HEK293 (cell line): ENCODE data around the gene TASP1.
"Not testable (repeated sequence)": the region's sequence is repeated elsewhere in the genome, so short reads cannot be mapped to it uniquely, and the experiment has no call there.

ENCODE experiments used
- CTCF ChIA-PET: fragments of 350-600 bp; formaldehyde crosslinking; extraction: SDS; loops from one replicate; lab custom pipeline; 2021; ENCODE audit warnings: antibody characterized with exemption; lab: Yijun Ruan, JAX
- POLR2A ChIA-PET: fragments of 300-600 bp; formaldehyde crosslinking; extraction: SDS; loops from one replicate; lab custom pipeline; 2020; ENCODE audit warnings: antibody characterized with exemption, inconsistent platforms; lab: Yijun Ruan, JAX
- H3K27ac ChIP-seq: fragments of 200-500 bp; sonication (Bioruptor generic); 2 replicates; pipeline ENCODE4 v1.5.1; 2014; ENCODE audit warnings: low read depth, low read length, control low read depth, inconsistent platforms; ENCODE audit errors: extremely low read depth
- H3K36me3 ChIP-seq, 2 experiments: fragments of 200-500 bp in 1 of 2; sonication (Bioruptor generic) in 1 of 2; 1 replicate in 1 of 2; 2 replicates in 1 of 2; pipeline ENCODE4 v1.5.1; 2014 to 2017; ENCODE audit warnings: inconsistent platforms in 2 of 2, low read length in 2 of 2; ENCODE audit not compliant: control insufficient read depth in 2 of 2, insufficient read depth in 1 of 2
- H3K4me1 ChIP-seq: fragments of 200-500 bp; sonication (Bioruptor generic); 2 replicates; pipeline ENCODE4 v1.5.1; 2014; ENCODE audit warnings: mild to moderate bottlenecking, low read length, inconsistent platforms; ENCODE audit not compliant: control insufficient read depth, insufficient read depth
- H3K4me3 ChIP-seq: 2 replicates; pipeline ENCODE4 v1.5.1; 2011; ENCODE audit warnings: low read depth, mild to moderate bottlenecking, control low read depth, low read length, moderate library complexity
- H3K9me3 ChIP-seq: fragments of 200-500 bp; sonication (Bioruptor generic); 2 replicates; pipeline ENCODE4 v1.5.1; 2014; ENCODE audit warnings: low read depth, low read length, inconsistent platforms; ENCODE audit not compliant: control insufficient read depth, insufficient read depth
- BCL11A ChIP-seq: fragments of 450-650 bp; formaldehyde crosslinking; IDR thresholded peaks from 2 replicates; pipeline ENCODE4 v1.5.1; 2016; ENCODE audit warnings: low read depth, missing biosample characterization, missing genetic modification characterization
- TRIM28 ChIP-seq: IDR thresholded peaks from 2 replicates; pipeline ENCODE4 v1.6.1; 2011; ENCODE audit warnings: low read length, control low read depth, borderline replicate concordance
- YY1 ChIP-seq: fragments of 450-650 bp; formaldehyde crosslinking; IDR thresholded peaks from 2 replicates; pipeline ENCODE4 v1.5.1; 2018; ENCODE audit warnings: missing biosample characterization, missing genetic modification characterization
- ZBTB20 ChIP-seq: fragments of 450-650 bp; formaldehyde crosslinking; IDR thresholded peaks from 2 replicates; pipeline ENCODE4 v1.5.1; 2016; ENCODE audit warnings: missing biosample characterization, missing genetic modification characterization
- ZFP41 ChIP-seq: fragments of 450-650 bp; formaldehyde crosslinking; IDR thresholded peaks from 2 replicates; pipeline ENCODE4 v1.5.1; 2016; ENCODE audit warnings: missing biosample characterization, missing genetic modification characterization, borderline replicate concordance
- ZNF133 ChIP-seq: fragments of 450-650 bp; formaldehyde crosslinking; IDR thresholded peaks from 2 replicates; pipeline ENCODE4 v1.5.1; 2016; ENCODE audit warnings: missing biosample characterization, missing genetic modification characterization
- ZNF140 ChIP-seq: fragments of 450-650 bp; formaldehyde crosslinking; IDR thresholded peaks from 2 replicates; pipeline ENCODE4 v1.5.1; 2016; ENCODE audit warnings: missing biosample characterization, missing genetic modification characterization
- ZNF174 ChIP-seq: fragments of 450-650 bp; formaldehyde crosslinking; IDR thresholded peaks from 2 replicates; pipeline ENCODE4 v1.5.0; 2017; ENCODE audit warnings: missing biosample characterization, mild to moderate bottlenecking, missing genetic modification characterization
- ZNF19 ChIP-seq: fragments of 450-650 bp; formaldehyde crosslinking; IDR thresholded peaks from 2 replicates; pipeline ENCODE4; 2016; ENCODE audit warnings: missing biosample characterization, missing genetic modification characterization, low read depth
- ZNF248 ChIP-seq: fragments of 450-650 bp; formaldehyde crosslinking; IDR thresholded peaks from 2 replicates; pipeline ENCODE4 v1.5.1; 2017; ENCODE audit warnings: missing biosample characterization, missing genetic modification characterization
- ZNF311 ChIP-seq: fragments of 450-650 bp; formaldehyde crosslinking; IDR thresholded peaks from 2 replicates; pipeline ENCODE4 v1.5.1; 2017; ENCODE audit warnings: missing biosample characterization, missing genetic modification characterization, borderline replicate concordance
- ZNF366 ChIP-seq: fragments of 450-650 bp; formaldehyde crosslinking; conservative IDR thresholded peaks from 2 replicates; pipeline ENCODE4 v1.5.1; 2016; ENCODE audit warnings: missing biosample characterization, missing genetic modification characterization
- ZNF548 ChIP-seq: fragments of 450-650 bp; formaldehyde crosslinking; IDR thresholded peaks from 2 replicates; pipeline ENCODE4 v1.5.1; 2016; ENCODE audit warnings: missing biosample characterization, missing genetic modification characterization
- ZNF629 ChIP-seq: fragments of 450-650 bp; formaldehyde crosslinking; IDR thresholded peaks from 2 replicates; pipeline ENCODE4 v1.5.1; 2017; ENCODE audit warnings: missing biosample characterization, missing genetic modification characterization
- ZNF785 ChIP-seq: fragments of 450-650 bp; formaldehyde crosslinking; IDR thresholded peaks from 2 replicates; pipeline ENCODE4 v1.5.1; 2016; ENCODE audit warnings: missing biosample characterization, missing genetic modification characterization
- TF ChIP-seq, protein P1 (sequence below): fragments of 450-650 bp; formaldehyde crosslinking; IDR thresholded peaks from 2 replicates; pipeline ENCODE4 v1.5.1; 2017; ENCODE audit warnings: missing biosample characterization, missing genetic modification characterization
- TF ChIP-seq, protein P2 (sequence below): fragments of 450-650 bp; formaldehyde crosslinking; IDR thresholded peaks from 2 replicates; pipeline ENCODE4 v1.5.1; 2016; ENCODE audit warnings: missing biosample characterization, missing genetic modification characterization
- TF ChIP-seq, protein P3 (sequence below): fragments of 450-650 bp; formaldehyde crosslinking; IDR thresholded peaks from 2 replicates; pipeline ENCODE4 v1.5.0; 2017; ENCODE audit warnings: missing biosample characterization, missing genetic modification characterization, borderline replicate concordance
- TF ChIP-seq, protein P4 (sequence below): fragments of 450-650 bp; formaldehyde crosslinking; IDR thresholded peaks from 2 replicates; pipeline ENCODE4 v1.5.1; 2016; ENCODE audit warnings: missing biosample characterization, missing genetic modification characterization, low read depth

The TASP1 gene

DNA sequence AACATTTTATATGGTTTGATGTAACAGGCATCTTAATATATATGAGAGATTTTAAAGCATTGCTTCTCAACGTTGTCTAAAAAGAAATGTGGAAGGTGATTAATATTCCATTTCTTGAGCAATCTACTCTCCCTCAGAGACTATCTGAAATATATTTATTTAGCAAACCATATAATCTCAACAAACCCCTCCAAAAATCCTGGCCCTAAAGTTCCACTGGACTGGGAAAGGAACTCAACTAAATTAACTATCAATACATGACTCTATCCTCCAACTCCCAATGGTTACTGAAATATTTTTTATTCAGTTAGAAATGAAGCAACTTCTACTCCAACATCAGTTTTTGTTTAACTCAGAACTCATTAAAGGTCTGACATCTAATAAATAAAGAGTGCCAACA is 6.3 kb downstream of the TASP1 start:
- Histone ChIP-seq H3K9me3 (no peaks in the 10 kb centered on the region), H3K36me3 (peaks cover 6 to 8% of the 10 kb centered on the region in 2 experiments; a peak in 2 of 3 replicates), H3K4me3 (no peak overlapping the region), H3K4me1 (no peaks in the 10 kb centered on the region), H3K27ac (no peak overlapping the region)
- ChIA-PET CTCF (interaction anchor here (0.6 kb wide), 1 partner anchor 11 kb away, joined by 3 read pairs; no protein-coding TSS in a partner anchor), POLR2A (no interaction called here)
- TF ChIP-seq ZNF174 (tag by site-specific recombination) (no peak), ZNF785 (tag by site-specific recombination) (no peak), YY1 (tag by site-specific recombination) (no peak)

DNA sequence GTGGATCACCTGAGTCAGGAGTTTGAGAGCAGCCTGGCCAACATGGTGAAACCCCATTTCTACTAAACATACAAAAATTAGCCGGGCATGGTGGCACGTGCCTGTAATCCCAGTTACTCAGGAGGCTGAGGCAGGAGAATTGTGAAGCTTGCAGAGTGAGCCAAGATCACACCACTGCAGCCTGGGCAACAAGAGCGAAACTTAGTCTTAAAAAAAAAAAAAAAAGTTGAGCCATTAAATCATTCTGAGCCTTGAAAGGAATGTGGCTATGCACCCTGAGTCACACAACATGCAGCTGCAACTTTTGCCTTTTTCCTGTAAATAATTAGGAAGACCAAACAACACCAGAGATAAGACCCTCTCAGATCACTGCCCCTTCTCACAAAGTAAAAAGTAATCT is 11.2 kb downstream of the TASP1 start:
- peaks cover 6 to 16% of the 10 kb centered on the region in 2 experiments for H3K36me3 ChIP-seq
- POLR2A ChIA-PET, CTCF ChIA-PET, H3K9me3 ChIP-seq, H3K27ac ChIP-seq, H3K4me1 ChIP-seq, H3K4me3 ChIP-seq: not testable (repeated sequence)

DNA sequence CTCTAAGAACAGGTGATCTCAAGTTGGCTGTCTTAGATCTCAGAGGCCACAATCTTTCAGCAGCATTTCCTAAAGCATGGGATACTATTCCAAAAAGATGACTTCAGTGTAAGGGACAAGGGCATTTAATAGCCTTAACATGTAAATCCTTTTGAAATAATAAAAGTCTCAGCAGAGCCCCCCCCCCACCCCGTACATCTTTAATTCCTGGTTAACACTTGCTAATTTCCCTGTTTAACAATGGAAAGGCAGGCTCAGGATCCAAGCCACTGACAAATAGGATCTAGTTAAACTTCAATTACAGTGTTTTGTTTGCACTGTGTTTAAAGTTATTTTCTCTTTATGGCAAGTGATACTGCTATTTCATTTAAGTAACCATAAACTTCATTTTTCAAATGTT is 12.0 kb downstream of the TASP1 start:
- H3K4me1 ChIP-seq, result peaks cover 3% of the 10 kb centered on the region; the same call in 1 of the 2 replicates
- no peak overlapping the region for H3K27ac ChIP-seq
- TF ChIP-seq, protein P1, sequence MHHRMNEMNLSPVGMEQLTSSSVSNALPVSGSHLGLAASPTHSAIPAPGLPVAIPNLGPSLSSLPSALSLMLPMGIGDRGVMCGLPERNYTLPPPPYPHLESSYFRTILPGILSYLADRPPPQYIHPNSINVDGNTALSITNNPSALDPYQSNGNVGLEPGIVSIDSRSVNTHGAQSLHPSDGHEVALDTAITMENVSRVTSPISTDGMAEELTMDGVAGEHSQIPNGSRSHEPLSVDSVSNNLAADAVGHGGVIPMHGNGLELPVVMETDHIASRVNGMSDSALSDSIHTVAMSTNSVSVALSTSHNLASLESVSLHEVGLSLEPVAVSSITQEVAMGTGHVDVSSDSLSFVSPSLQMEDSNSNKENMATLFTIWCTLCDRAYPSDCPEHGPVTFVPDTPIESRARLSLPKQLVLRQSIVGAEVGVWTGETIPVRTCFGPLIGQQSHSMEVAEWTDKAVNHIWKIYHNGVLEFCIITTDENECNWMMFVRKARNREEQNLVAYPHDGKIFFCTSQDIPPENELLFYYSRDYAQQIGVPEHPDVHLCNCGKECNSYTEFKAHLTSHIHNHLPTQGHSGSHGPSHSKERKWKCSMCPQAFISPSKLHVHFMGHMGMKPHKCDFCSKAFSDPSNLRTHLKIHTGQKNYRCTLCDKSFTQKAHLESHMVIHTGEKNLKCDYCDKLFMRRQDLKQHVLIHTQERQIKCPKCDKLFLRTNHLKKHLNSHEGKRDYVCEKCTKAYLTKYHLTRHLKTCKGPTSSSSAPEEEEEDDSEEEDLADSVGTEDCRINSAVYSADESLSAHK (tag by site-specific recombination), result no peak
- no peak for TF ChIP-seq BCL11A (tag by site-specific recombination)
- no peak for TF ChIP-seq ZNF311 (tag by site-specific recombination)
- no peak for TF ChIP-seq ZNF248 (tag by site-specific recombination)
- TF ChIP-seq, all 188 proteins: peak for 0
- H3K36me3 ChIP-seq, result peaks cover 6 to 25% of the 10 kb centered on the region in 2 experiments
- H3K9me3 ChIP-seq, result no peaks in the 10 kb centered on the region
- ChIA-PET POLR2A (no interaction called here), CTCF (no interaction called here)
- no peak overlapping the region for H3K4me3 ChIP-seq

DNA sequence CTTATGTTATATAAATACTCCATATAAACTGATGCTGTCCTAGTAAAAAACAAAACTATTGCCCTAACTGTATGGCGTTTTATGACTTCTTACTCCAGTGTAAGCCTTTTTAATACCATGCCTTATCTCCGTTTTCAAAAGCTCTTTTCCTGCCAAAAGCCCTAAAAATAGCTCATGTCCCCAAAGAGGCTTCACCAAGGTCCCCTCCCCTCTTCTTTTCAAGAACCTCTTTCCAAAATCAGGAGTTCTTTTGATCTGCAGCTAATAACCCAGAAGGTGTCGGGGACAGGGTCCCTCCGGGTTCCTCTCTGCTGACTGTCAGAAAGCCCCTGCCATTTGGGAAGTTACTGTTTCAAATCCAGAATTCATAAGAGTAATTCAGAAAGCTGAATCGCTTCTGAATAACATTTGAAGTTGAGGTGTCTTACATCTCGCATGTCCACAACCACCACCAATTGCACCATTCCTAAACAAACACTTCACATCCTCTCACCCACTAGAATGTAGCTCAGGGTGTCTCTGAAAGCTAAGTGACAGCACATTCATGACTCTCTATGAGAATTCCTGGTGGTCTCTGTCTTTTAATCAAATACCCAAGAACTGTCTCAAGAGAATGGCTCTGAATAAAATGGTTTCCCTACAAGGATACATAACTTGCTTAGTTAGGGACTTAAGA is 13.3 kb downstream of the TASP1 start:
- Histone ChIP-seq H3K9me3 (no peaks in the 10 kb centered on the region), H3K27ac (no peak overlapping the region), H3K36me3 (peaks cover 6 to 25% of the 10 kb centered on the region in 2 experiments), H3K4me1 (peaks cover 3% of the 10 kb centered on the region; the same call in 1 of the 2 replicates), H3K4me3 (no peak overlapping the region)
- ChIA-PET CTCF (no interaction called here), POLR2A (no interaction called here)
- TF ChIP-seq, protein P2, sequence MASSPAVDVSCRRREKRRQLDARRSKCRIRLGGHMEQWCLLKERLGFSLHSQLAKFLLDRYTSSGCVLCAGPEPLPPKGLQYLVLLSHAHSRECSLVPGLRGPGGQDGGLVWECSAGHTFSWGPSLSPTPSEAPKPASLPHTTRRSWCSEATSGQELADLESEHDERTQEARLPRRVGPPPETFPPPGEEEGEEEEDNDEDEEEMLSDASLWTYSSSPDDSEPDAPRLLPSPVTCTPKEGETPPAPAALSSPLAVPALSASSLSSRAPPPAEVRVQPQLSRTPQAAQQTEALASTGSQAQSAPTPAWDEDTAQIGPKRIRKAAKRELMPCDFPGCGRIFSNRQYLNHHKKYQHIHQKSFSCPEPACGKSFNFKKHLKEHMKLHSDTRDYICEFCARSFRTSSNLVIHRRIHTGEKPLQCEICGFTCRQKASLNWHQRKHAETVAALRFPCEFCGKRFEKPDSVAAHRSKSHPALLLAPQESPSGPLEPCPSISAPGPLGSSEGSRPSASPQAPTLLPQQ (tag by site-specific recombination), result no peak
- no peak for TF ChIP-seq ZNF19 (tag by site-specific recombination)
- TF ChIP-seq ZFP41, result no peak
- no peak for TF ChIP-seq ZBTB20 (tag by site-specific recombination)
- TF ChIP-seq ZNF366, result no peak
- no peak for TF ChIP-seq ZNF133 (tag by site-specific recombination)
- TF ChIP-seq ZNF140 (tag by site-specific recombination), result no peak
- no peak for TF ChIP-seq ZNF629
- TF ChIP-seq TRIM28, result no peak
- no peak for TF ChIP-seq ZNF548 (tag by site-specific recombination)
- TF ChIP-seq, protein P3, sequence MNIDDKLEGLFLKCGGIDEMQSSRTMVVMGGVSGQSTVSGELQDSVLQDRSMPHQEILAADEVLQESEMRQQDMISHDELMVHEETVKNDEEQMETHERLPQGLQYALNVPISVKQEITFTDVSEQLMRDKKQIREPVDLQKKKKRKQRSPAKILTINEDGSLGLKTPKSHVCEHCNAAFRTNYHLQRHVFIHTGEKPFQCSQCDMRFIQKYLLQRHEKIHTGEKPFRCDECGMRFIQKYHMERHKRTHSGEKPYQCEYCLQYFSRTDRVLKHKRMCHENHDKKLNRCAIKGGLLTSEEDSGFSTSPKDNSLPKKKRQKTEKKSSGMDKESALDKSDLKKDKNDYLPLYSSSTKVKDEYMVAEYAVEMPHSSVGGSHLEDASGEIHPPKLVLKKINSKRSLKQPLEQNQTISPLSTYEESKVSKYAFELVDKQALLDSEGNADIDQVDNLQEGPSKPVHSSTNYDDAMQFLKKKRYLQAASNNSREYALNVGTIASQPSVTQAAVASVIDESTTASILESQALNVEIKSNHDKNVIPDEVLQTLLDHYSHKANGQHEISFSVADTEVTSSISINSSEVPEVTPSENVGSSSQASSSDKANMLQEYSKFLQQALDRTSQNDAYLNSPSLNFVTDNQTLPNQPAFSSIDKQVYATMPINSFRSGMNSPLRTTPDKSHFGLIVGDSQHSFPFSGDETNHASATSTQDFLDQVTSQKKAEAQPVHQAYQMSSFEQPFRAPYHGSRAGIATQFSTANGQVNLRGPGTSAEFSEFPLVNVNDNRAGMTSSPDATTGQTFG (tag by site-specific recombination), result no peak
- TF ChIP-seq, protein P4, sequence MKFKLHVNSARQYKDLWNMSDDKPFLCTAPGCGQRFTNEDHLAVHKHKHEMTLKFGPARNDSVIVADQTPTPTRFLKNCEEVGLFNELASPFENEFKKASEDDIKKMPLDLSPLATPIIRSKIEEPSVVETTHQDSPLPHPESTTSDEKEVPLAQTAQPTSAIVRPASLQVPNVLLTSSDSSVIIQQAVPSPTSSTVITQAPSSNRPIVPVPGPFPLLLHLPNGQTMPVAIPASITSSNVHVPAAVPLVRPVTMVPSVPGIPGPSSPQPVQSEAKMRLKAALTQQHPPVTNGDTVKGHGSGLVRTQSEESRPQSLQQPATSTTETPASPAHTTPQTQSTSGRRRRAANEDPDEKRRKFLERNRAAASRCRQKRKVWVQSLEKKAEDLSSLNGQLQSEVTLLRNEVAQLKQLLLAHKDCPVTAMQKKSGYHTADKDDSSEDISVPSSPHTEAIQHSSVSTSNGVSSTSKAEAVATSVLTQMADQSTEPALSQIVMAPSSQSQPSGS, result no peak
